ENCODE results near the gene UPK3BL2.
"Not testable (repeated sequence)": the region's sequence is repeated elsewhere in the genome, so short reads cannot be mapped to it uniquely, and the experiment has no call there.

GRCh38 chr7:102490529-102491075 is 52.9 kb downstream of the UPK3BL2 start:
- not testable (repeated sequence) for TF ChIP-seq CTCF, POLR2A, EP300 (IDR thresholded peaks at IDR 0.05)

Measured in ovary (tissue), 3 donors.